HepG2 (cell line): ENCODE data around the gene DUS1L. TPM values are rescaled to one million over a fixed set of nuclear protein-coding genes. Genes with fewer than 3 reads are reported as not detected.

Experiments used
- ATAC-seq: fragments of 200-7000 bp; cut with Tn5 transposase; 3 replicates; pipeline ENCODE4 v1.9.1; 2020; ENCODE audit warnings: mild to moderate bottlenecking, moderate library complexity
- BruUV-seq: library from RNA; stranded (reverse); fragments of 400-500 nt; replicated peaks from 2 replicates; lab custom pipeline; 2021; lab: Mats Ljungman, UMichigan
- CTCF ChIA-PET: fragments of 300-600 bp; formaldehyde crosslinking; extraction: SDS; loops from one replicate; lab custom pipeline; 2021; ENCODE audit warnings: low total read pairs, inconsistent platforms, low intra/inter-chr PET ratio; lab: Yijun Ruan, JAX
- POLR2A ChIA-PET: fragments of 350-600 bp; sonication (Branson Sonifier 250); formaldehyde crosslinking; loops from one replicate; lab custom pipeline; 2020; ENCODE audit warnings: antibody characterized with exemption, inconsistent platforms; lab: Yijun Ruan, JAX
- DNase-seq: peaks from one replicate; pipeline ENCODE4 v3.0.0-alpha.2; 2015; ENCODE audit warnings: low spot score
- FAIRE-seq: peaks from 3 replicates; lab custom pipeline; 2011; peaks lifted over from hg19 to GRCh38; lab: Jason Lieb, UNC
- H2AFZ ChIP-seq: one replicate; pipeline ENCODE4 v1.6.1; 2011; ENCODE audit warnings: low read length, inconsistent platforms
- H3K27ac ChIP-seq: fragments of 300-600 bp; 3 replicates; pipeline ENCODE4 v1.8.0; 2011; ENCODE audit warnings: mixed run types, mild to moderate bottlenecking, mixed read lengths, low read length, inconsistent platforms; ENCODE audit not compliant: insufficient read depth; ENCODE audit errors: extremely low read length
- H3K27me3 ChIP-seq, 2 experiments: fragments of 200-600 bp in 1 of 2; 2 replicates in 1 of 2; 3 replicates in 1 of 2; pipeline versions ENCODE4 v1.6.0 to v1.8.0; 2011; ENCODE audit warnings: low read length in 2 of 2, mild to moderate bottlenecking in 2 of 2, moderate library complexity in 2 of 2, inconsistent platforms in 1 of 2; ENCODE audit not compliant: insufficient read depth in 2 of 2, control insufficient read depth in 1 of 2
- H3K36me3 ChIP-seq, 2 experiments: fragments of 200-600 bp in 1 of 2; replicated peaks in 1 of 2; 2 replicates in 1 of 2; 3 replicates in 1 of 2; pipeline versions ENCODE4 v1.5.1 to v1.8.0; 2011; ENCODE audit warnings: low read length in 2 of 2, inconsistent platforms in 1 of 2; ENCODE audit not compliant: insufficient read depth in 2 of 2, control insufficient read depth in 1 of 2
- H3K4me1 ChIP-seq: 2 replicates; pipeline ENCODE4 v1.5.1; 2012; ENCODE audit warnings: low read length, inconsistent platforms; ENCODE audit not compliant: insufficient read depth
- H3K4me2 ChIP-seq: 2 replicates; pipeline ENCODE4 v1.6.0; 2011; ENCODE audit warnings: low read depth, low read length, inconsistent platforms
- H3K4me3 ChIP-seq, 3 experiments: fragments of 200-600 bp in 1 of 3; sonication (generic), shearing (Covaris generic) in 1 of 3; replicated peaks in 1 of 3; 2 replicates each; pipeline ENCODE4 v1.5.1; 2011 to 2016; ENCODE audit warnings: low read length in 3 of 3, inconsistent platforms in 2 of 3, low read depth in 2 of 3, mild to moderate bottlenecking in 2 of 3, control low read depth in 1 of 3, mixed read lengths in 1 of 3; ENCODE audit not compliant: insufficient read depth in 1 of 3
- H3K79me2 ChIP-seq: one replicate; pipeline ENCODE4 v1.6.1; 2011; ENCODE audit warnings: low read length, inconsistent platforms; ENCODE audit not compliant: insufficient read depth
- H3K9ac ChIP-seq: 2 replicates; pipeline ENCODE4 v1.6.0; 2011; ENCODE audit warnings: mild to moderate bottlenecking, low read depth, low read length, inconsistent platforms; ENCODE audit not compliant: insufficient read depth
- H3K9me3 ChIP-seq: 2 replicates; pipeline ENCODE4 v1.5.1; 2012; ENCODE audit warnings: mild to moderate bottlenecking, low read length
- H4K20me1 ChIP-seq: 2 replicates; pipeline ENCODE4 v1.6.0; 2011; ENCODE audit warnings: inconsistent platforms, mild to moderate bottlenecking, low read length, moderate library complexity; ENCODE audit not compliant: insufficient read depth
- AGO1 ChIP-seq: fragments of 200-400 bp; formaldehyde crosslinking; IDR thresholded peaks from 2 replicates; pipeline ENCODE4 v1.6.1; 2017; ENCODE audit warnings: mild to moderate bottlenecking, low read depth, low read length, moderate library complexity; ENCODE audit not compliant: poor library complexity, severe bottlenecking
- AGO2 ChIP-seq: fragments of 200-400 bp; formaldehyde crosslinking; optimal IDR thresholded peaks from 2 replicates; pipeline ENCODE3; 2017; ENCODE audit warnings: mild to moderate bottlenecking, low read depth, low read length, moderate library complexity
- AKAP8 ChIP-seq: sonication (generic); formaldehyde crosslinking; IDR thresholded peaks from 2 replicates; pipeline ENCODE4 v1.5.1; 2020; ENCODE audit warnings: mild to moderate bottlenecking, missing genetic modification reagents
- BORCS8-MEF2B ChIP-seq: sonication (generic); formaldehyde crosslinking; IDR thresholded peaks from 2 replicates; pipeline ENCODE4 v1.8.0; 2022; ENCODE audit warnings: mild to moderate bottlenecking, missing genetic modification reagents
- HNRNPL ChIP-seq: fragments of 200-400 bp; formaldehyde crosslinking; IDR thresholded peaks from 2 replicates; pipeline ENCODE4 v1.6.1; 2017; ENCODE audit warnings: mild to moderate bottlenecking, low read depth, low read length
- NCOA1 ChIP-seq: sonication (generic); formaldehyde crosslinking; IDR thresholded peaks from 2 replicates; pipeline ENCODE4 v1.9.0; 2021; ENCODE audit warnings: missing genetic modification reagents
- NFIB ChIP-seq: sonication (generic); formaldehyde crosslinking; IDR thresholded peaks from 2 replicates; pipeline ENCODE4 v1.9.0; 2021; ENCODE audit warnings: missing genetic modification reagents, mild to moderate bottlenecking, borderline replicate concordance
- POLR2G ChIP-seq: fragments of 200-400 bp; formaldehyde crosslinking; IDR thresholded peaks from 2 replicates; pipeline ENCODE4 v1.6.1; 2018; ENCODE audit warnings: mild to moderate bottlenecking, low read depth, low read length, moderate library complexity
- PTBP1 ChIP-seq: fragments of 200-400 bp; formaldehyde crosslinking; IDR thresholded peaks from 2 replicates; pipeline ENCODE4 v1.6.1; 2018; ENCODE audit warnings: low read length, low read depth; ENCODE audit not compliant: poor library complexity, severe bottlenecking
- RBFOX2 ChIP-seq: fragments of 200-400 bp; formaldehyde crosslinking; IDR thresholded peaks from 2 replicates; pipeline ENCODE4 v1.6.1; 2017; ENCODE audit warnings: low read depth, mild to moderate bottlenecking, low read length
- RBM22 ChIP-seq: fragments of 200-400 bp; formaldehyde crosslinking; optimal IDR thresholded peaks from 2 replicates; pipeline ENCODE3; 2017; ENCODE audit warnings: mild to moderate bottlenecking, low read length, moderate library complexity
- SNRNP70 ChIP-seq: fragments of 200-400 bp; formaldehyde crosslinking; IDR thresholded peaks from 2 replicates; pipeline ENCODE4 v1.6.1; 2017; ENCODE audit warnings: mild to moderate bottlenecking, low read depth, low read length, moderate library complexity
- SRSF1 ChIP-seq: fragments of 200-400 bp; formaldehyde crosslinking; optimal IDR thresholded peaks from 2 replicates; pipeline ENCODE3; 2017; ENCODE audit warnings: mild to moderate bottlenecking, low read depth, low read length, moderate library complexity
- TARDBP ChIP-seq: sonication (generic); formaldehyde crosslinking; IDR thresholded peaks from 2 replicates; pipeline ENCODE4 v1.8.0; 2022; ENCODE audit warnings: mild to moderate bottlenecking, missing genetic modification reagents
- ZFP91 ChIP-seq: sonication (generic); formaldehyde crosslinking; IDR thresholded peaks from 2 replicates; pipeline ENCODE4 v1.9.0; 2022; ENCODE audit warnings: missing genetic modification reagents, mild to moderate bottlenecking, borderline replicate concordance
- ZZZ3 ChIP-seq: sonication (generic); formaldehyde crosslinking; IDR thresholded peaks from 2 replicates; pipeline ENCODE4 v1.4.0; 2020; ENCODE audit warnings: missing genetic modification reagents, mild to moderate bottlenecking, borderline replicate concordance
- WGBS: methylation state at CpG from one replicate; pipeline ENCODE4 v1.1.6; 2017; ENCODE audit warnings: low lambda C conversion rate; 5-methylcytosine and 5-hydroxymethylcytosine counted together
- in situ Hi-C: cut with HindIII; loops from 2 replicates; pipeline ENCODE4 v1.10.0; 2017; ENCODE audit warnings: low pct_unique_long_range_greater_than_20kb; ENCODE audit not compliant: extremely low pct_ligation_motif_present
- intact Hi-C: fragments of 100-400 bp; cut with micrococcal nuclease; formaldehyde crosslinking; loops from one replicate; pipeline ENCODE4 v1.10.0; 2022; ENCODE audit not compliant: unreplicated experiment
- polyA plus RNA-seq, 8 experiments: library from polyadenylated mRNA; depleted of rRNA in 3 of 8; stranded (reverse) in 7 of 8; unstranded in 1 of 8; fragments of >200 nt; fragmentation: Illumina TruSeq in 4 of 8; extraction: Trizol in 4 of 8; gene quantifications; 2 replicates each; pipeline versions ENCODE4 v1.2.1 to v1.2.3, GENCODE V29; 2011 to 2016; ENCODE audit warnings: low read depth in 4 of 8, missing spikeins in 1 of 8, mixed read lengths in 1 of 8; ENCODE audit not compliant: insufficient read depth in 1 of 8
- total RNA-seq, 5 experiments: library from RNA; depleted of rRNA; stranded (reverse); fragments of >200 nt; fragmentation: Illumina TruSeq; extraction: Trizol; gene quantifications; 2 replicates each; pipeline ENCODE4 v1.2.3, GENCODE V29; 2016; ENCODE audit warnings: low read depth in 1 of 5

The DUS1L gene
- total and polyA plus RNA-seq, 2 of the 13 experiments (the other 11 are each of a cell fraction or from before 2014, with no cell fraction given): 81.0 to 109 TPM

GRCh38 chr17:82008941-82009405 is 56.6 kb downstream of the DUS1L start:
- no peak for ATAC-seq
- 97% methylated on average over 20 of the region's 28 CpGs for WGBS
- no TSS peak for BruUV-seq
- no peak for DNase-seq
- H4K20me1 ChIP-seq: no peaks in the 10 kb centered on the region
- ChIA-PET CTCF (no interaction called here), POLR2A (interaction anchor here (1.5 to 1.9 kb wide), 4 partner anchors 8 to 17 kb away, joined by 7 to 9 read pairs (median 8); no protein-coding TSS in a partner anchor)
- H2AFZ ChIP-seq: no peak overlapping the region
- peaks cover 72% of the 10 kb centered on the region for H3K4me1 ChIP-seq
- H3K9me3 ChIP-seq: no peaks in the 10 kb centered on the region
- in situ Hi-C loops: no loop called here
- H3K79me2 ChIP-seq: peaks cover 25% of the 10 kb centered on the region
- no peaks in the 10 kb centered on the region for H3K27me3 ChIP-seq
- no peak for FAIRE-seq
- TF ChIP-seq ZZZ3 (no peak), RBM22 (no peak), SNRNP70 (0 out of 2 replicates have a peak, but pooled peaks have one; percentile 15), NFIB (CRISPR knock-in tag) (peak; percentile 50; the same call in 1 of the 2 replicates), BORCS8-MEF2B (CRISPR knock-in tag) (0 out of 2 replicates have a peak, but pooled peaks have one; percentile 39), RBFOX2 (peak; percentile 85), ZFP91 (0 out of 2 replicates have a peak, but pooled peaks have one; percentile 12), AGO2 (peak; percentile 26), HNRNPL (peak; percentile 96), AKAP8 (CRISPR knock-in tag) (peak; percentile 97; the same call in 1 of the 2 replicates), TARDBP (peak; percentile 38; the same call in 1 of the 2 replicates), SRSF1 (peak; percentile 57), PTBP1 (peak; percentile 36), NCOA1 (CRISPR knock-in tag) (no peak), POLR2G (0 out of 2 replicates have a peak, but pooled peaks have one; percentile 0), AGO1 (peak; percentile 76)
- TF ChIP-seq, all 625 proteins: peak for 13
- intact Hi-C loops: no loop called here
- no peak overlapping the region for H3K27ac ChIP-seq
- no peak overlapping the region for H3K4me3 ChIP-seq
- H3K4me2 ChIP-seq: no peak overlapping the region
- H3K36me3 ChIP-seq: peaks cover 44 to 62% of the 10 kb centered on the region in 2 experiments
- H3K9ac ChIP-seq: no peak overlapping the region
